BJ (cell line): Measurements from ENCODE around the gene AVPR1A. TPM values are rescaled to one million over a fixed set of nuclear protein-coding genes. Genes with fewer than 3 reads are reported as not detected.

Experiments
- CTCF ChIA-PET: fragments of 350-600 bp; formaldehyde crosslinking; extraction: SDS; loops from one replicate; lab custom pipeline; 2021; ENCODE audit warnings: antibody characterized with exemption, inconsistent platforms; lab: Yijun Ruan, JAX
- POLR2A ChIA-PET: fragments of 300-600 bp; sonication (Branson Sonifier 250); formaldehyde crosslinking; extraction: SDS; loops from one replicate; lab custom pipeline; 2021; ENCODE audit warnings: antibody characterized with exemption; lab: Charles Lee
- DNase-seq: peaks from one replicate; pipeline ENCODE4 v3.0.0-alpha.2; 2011; ENCODE audit warnings: low read depth
- H3K27me3 ChIP-seq: 2 replicates; pipeline ENCODE4 v1.6.0; 2011; ENCODE audit warnings: low read length; ENCODE audit not compliant: control insufficient read depth, insufficient read depth
- H3K36me3 ChIP-seq: 2 replicates; pipeline ENCODE4 v1.5.1; 2011; ENCODE audit warnings: low read length; ENCODE audit not compliant: control insufficient read depth, insufficient read depth
- H3K4me3 ChIP-seq: 2 replicates; pipeline ENCODE4 v1.5.1; 2011; ENCODE audit warnings: low read depth, mild to moderate bottlenecking, control low read depth, low read length
- polyA plus RNA-seq: library from polyadenylated mRNA; depleted of rRNA; stranded (reverse); fragments of >200 nt; gene quantifications from 2 replicates; pipeline ENCODE4 v1.2.3, GENCODE V29; 2011
- TF ChIP-seq, protein P1 (sequence below): IDR thresholded peaks from 2 replicates; pipeline ENCODE4 v1.5.1; 2011; ENCODE audit warnings: low read depth, mild to moderate bottlenecking, control low read depth, inconsistent platforms, low read length, moderate library complexity; ENCODE audit not compliant: insufficient read depth

The AVPR1A gene
- polyA plus RNA-seq, 1 experiment: not detected

DNA sequence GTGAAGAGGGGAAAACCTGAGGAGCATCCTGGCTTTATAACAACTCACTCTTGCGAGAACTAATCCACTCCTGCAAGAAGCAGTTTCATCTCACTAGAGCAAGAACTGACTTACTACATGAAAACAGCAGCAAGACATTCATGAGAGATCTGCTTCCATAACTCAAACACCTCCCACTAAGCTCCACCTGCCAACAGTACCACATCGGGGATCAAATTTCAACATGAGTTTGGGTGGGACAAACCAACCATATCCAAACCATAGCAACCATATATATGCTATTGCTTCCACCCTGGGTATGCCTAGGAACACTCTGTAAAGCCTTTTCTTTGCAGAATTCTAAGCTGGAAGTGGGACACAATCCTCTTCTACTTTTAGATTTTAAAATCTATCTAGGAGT, 13.9 kb upstream of the AVPR1A start:
- no peaks in the 10 kb centered on the region; the same call in 1 of the 2 replicates for H3K27me3 ChIP-seq
- H3K4me3 ChIP-seq: no peak overlapping the region
- H3K36me3 ChIP-seq: no peaks in the 10 kb centered on the region
- ChIA-PET POLR2A (no interaction called here), CTCF (interaction anchor here (1.5 kb wide), 1 partner anchor 13 kb away, joined by 7 read pairs; the partner anchor contains the start of gene AVPR1A)
- TF ChIP-seq, protein P1, sequence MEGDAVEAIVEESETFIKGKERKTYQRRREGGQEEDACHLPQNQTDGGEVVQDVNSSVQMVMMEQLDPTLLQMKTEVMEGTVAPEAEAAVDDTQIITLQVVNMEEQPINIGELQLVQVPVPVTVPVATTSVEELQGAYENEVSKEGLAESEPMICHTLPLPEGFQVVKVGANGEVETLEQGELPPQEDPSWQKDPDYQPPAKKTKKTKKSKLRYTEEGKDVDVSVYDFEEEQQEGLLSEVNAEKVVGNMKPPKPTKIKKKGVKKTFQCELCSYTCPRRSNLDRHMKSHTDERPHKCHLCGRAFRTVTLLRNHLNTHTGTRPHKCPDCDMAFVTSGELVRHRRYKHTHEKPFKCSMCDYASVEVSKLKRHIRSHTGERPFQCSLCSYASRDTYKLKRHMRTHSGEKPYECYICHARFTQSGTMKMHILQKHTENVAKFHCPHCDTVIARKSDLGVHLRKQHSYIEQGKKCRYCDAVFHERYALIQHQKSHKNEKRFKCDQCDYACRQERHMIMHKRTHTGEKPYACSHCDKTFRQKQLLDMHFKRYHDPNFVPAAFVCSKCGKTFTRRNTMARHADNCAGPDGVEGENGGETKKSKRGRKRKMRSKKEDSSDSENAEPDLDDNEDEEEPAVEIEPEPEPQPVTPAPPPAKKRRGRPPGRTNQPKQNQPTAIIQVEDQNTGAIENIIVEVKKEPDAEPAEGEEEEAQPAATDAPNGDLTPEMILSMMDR: no peak
- no peak for DNase-seq

DNA sequence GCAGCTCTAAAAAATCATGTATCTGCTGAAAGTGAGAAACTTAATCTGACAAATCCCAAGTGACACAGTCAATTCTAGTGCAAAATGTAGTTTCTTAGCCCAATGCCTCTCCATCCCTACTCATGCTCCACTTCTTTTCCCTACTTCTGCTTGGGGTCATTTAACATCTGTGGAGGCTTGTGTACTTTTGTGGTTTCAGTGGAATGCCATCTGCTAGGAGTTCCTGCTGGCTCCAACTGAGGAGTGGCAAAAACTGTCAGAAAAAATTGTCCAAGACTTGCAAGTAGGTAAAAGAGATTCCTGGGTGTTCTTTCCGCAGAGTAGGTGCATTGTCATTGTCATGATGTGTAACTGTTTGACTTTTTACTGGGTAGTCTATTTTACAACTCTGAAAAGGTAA, 12.5 kb upstream of the AVPR1A start:
- no peak for DNase-seq
- Histone ChIP-seq H3K27me3 (no peaks in the 10 kb centered on the region; the same call in 1 of the 2 replicates), H3K4me3 (no peak overlapping the region), H3K36me3 (no peaks in the 10 kb centered on the region)
- POLR2A ChIA-PET: no interaction called here
- CTCF ChIA-PET: no interaction called here
- TF ChIP-seq, protein P1: no peak

DNA sequence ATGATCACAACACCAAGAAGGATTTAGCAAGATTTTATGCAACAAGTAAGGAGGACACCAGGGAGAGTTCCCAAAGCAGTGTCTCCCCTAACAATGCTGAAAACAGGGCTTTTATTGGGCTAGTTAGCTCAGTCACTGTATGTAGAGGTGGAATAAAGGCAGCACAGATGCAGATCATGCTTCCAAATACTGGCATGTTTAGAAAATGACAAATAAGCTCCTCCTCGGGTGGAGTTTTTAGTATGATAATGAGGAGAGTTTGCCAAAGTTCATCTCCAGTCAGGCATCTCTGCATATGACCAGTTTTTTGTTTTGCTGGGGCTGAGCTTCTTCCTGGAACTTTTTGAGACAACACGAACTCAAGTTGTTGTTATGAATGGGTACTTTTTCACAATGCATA, 4.4 kb upstream of the AVPR1A start:
- CTCF ChIA-PET: no interaction called here
- DNase-seq: no peak
- Histone ChIP-seq H3K27me3 (peaks cover 20% of the 10 kb centered on the region), H3K36me3 (no peaks in the 10 kb centered on the region), H3K4me3 (no peak overlapping the region)
- TF ChIP-seq, protein P1: no peak
- POLR2A ChIA-PET: no interaction called here

DNA sequence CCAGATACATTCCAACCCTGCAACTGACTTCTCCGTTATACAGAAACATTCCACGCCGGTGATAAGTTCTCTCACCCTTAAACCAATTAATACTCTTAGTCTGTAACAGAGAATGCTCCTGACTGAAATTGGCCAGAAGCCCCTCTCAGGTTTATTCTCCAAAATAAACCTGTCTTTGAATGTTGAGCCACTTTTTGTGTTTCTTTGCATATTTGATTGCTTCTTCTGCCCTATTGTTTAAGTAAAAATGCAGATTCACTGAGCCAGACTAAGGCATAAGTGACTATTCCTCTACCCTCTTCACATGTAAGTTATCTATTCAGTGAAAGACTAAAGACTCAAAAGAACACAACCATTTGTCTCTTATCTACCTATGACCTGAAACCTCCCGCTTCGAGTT, 3.6 kb upstream of the AVPR1A start:
- ChIA-PET CTCF (no interaction called here), POLR2A (no interaction called here)
- DNase-seq: no peak
- Histone ChIP-seq H3K36me3 (no peaks in the 10 kb centered on the region), H3K4me3 (no peak overlapping the region), H3K27me3 (peaks cover 27% of the 10 kb centered on the region)
- TF ChIP-seq, protein P1: no peak

DNA sequence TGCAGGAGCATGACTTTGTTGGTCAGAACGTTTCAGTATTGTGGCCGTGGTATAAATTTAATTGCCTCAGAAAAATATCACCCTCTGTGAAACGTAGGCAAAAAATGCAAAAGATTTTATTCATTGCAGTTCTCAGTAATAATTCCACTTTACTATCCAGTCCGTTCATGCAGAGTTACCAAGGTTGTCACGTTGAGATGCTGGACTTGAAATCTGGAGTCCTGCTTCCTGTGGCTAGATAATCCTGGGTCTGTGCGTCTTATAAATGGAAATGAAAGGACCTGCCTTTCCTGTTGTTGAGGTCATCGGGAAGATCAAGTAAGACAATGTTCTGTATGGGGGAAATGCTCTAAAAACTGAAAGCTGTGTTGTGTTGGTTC, 1.3 kb upstream of the AVPR1A start:
- Histone ChIP-seq H3K36me3 (no peaks in the 10 kb centered on the region), H3K27me3 (peaks cover 29% of the 10 kb centered on the region), H3K4me3 (no peak overlapping the region)
- POLR2A ChIA-PET: no interaction called here
- DNase-seq: no peak
- CTCF ChIA-PET: interaction anchor here (0.7 to 2.0 kb wide), 20 partner anchors 8 to 1219 kb away, joined by 3 to 20 read pairs (median 4); no protein-coding TSS in a partner anchor
- TF ChIP-seq, protein P1: no peak
